Fibroblast of the aortic adventitia (primary cell): ENCODE data around the gene TMED4. TPM values are rescaled to one million over a fixed set of nuclear protein-coding genes. Genes with fewer than 3 reads are reported as not detected.

Experiments used
- DNase-seq: peaks from one replicate; pipeline ENCODE4 v3.0.0-alpha.2; 2010; ENCODE audit warnings: low read depth
- H3K4me3 ChIP-seq: 2 replicates; pipeline ENCODE4 v1.5.1; 2011; ENCODE audit warnings: low read depth, mild to moderate bottlenecking, control low read depth, low read length, moderate library complexity
- CTCF ChIP-seq: IDR thresholded peaks from 2 replicates; pipeline ENCODE4 v1.5.1; 2011; ENCODE audit warnings: mild to moderate bottlenecking, low read length, control low read depth, inconsistent platforms; ENCODE audit not compliant: insufficient read depth
- total RNA-seq: library from RNA; depleted of rRNA; stranded (reverse); fragments of >200 nt; gene quantifications from 2 replicates; pipeline ENCODE4 v1.2.3, GENCODE V29; 2012; ENCODE audit warnings: low replicate concordance

TMED4 gene
- total RNA-seq, 1 donor = 78.5 TPM

GRCh38 chr7:44618045-44618444, 36.0 kb upstream of the TMED4 start:
- no peak overlapping the region for H3K4me3 ChIP-seq
- TF ChIP-seq CTCF = no peak
- DNase-seq = no peak

- no peak overlapping the region for H3K4me3 ChIP-seq
- TF ChIP-seq CTCF = no peak
- peak; percentile 67 for DNase-seq
These were observed 35.3 kb upstream of the TMED4 start for GRCh38 chr7:44617225-44617890.

- no peak for DNase-seq
- no peak overlapping the region for H3K4me3 ChIP-seq
- TF ChIP-seq CTCF = no peak
These were observed 34.5 kb upstream of the TMED4 start for GRCh38 chr7:44616545-44616944.

- no peak overlapping the region for H3K4me3 ChIP-seq
- DNase-seq = no peak
- TF ChIP-seq CTCF = no peak
These were observed 33.8 kb upstream of the TMED4 start for GRCh38 chr7:44615793-44616192.

GRCh38 chr7:44615149-44615611, 33.1 kb upstream of the TMED4 start:
- no peak for TF ChIP-seq CTCF
- no peak overlapping the region for H3K4me3 ChIP-seq

GRCh38 chr7:44609829-44610228, 27.8 kb upstream of the TMED4 start:
- DNase-seq = no peak

More at GRCh38 chr7:44615149-44615611, 33.1 kb upstream of the TMED4 start:
- peak; percentile 29 for DNase-seq

More at GRCh38 chr7:44609829-44610228, 27.8 kb upstream of the TMED4 start:
- no peak overlapping the region for H3K4me3 ChIP-seq
- no peak for TF ChIP-seq CTCF
